Mucosa of rectum (tissue), 2 donors: ENCODE measurements around the gene FAM209B.
"Not testable (repeated sequence)": the region's sequence is repeated elsewhere in the genome, so short reads cannot be mapped to it uniquely, and the experiment has no call there.

ENCODE experiments used
- H3K27ac ChIP-seq, 2 donors: one replicate each; pipeline ENCODE4 v1.7.0; 2013; ENCODE audit warnings: inconsistent platforms in 2 of 2, low read depth in 2 of 2, low read length in 2 of 2
- H3K27me3 ChIP-seq, 2 donors: one replicate each; pipeline ENCODE4 v1.7.0; 2013; ENCODE audit warnings: low read length in 2 of 2; ENCODE audit not compliant: control insufficient read depth in 2 of 2, insufficient read depth in 2 of 2
- H3K36me3 ChIP-seq, 2 donors: one replicate each; pipeline ENCODE4 v1.7.0; 2013; ENCODE audit warnings: low read length in 2 of 2; ENCODE audit not compliant: control insufficient read depth in 2 of 2, insufficient read depth in 2 of 2
- H3K4me1 ChIP-seq, 2 donors: one replicate each; pipeline ENCODE4 v1.7.0; 2013; ENCODE audit warnings: low read length in 2 of 2, mild to moderate bottlenecking in 1 of 2; ENCODE audit not compliant: control insufficient read depth in 2 of 2, insufficient read depth in 2 of 2
- H3K4me3 ChIP-seq, 2 donors: one replicate each; pipeline ENCODE4 v1.7.0; 2013; ENCODE audit warnings: low read length in 2 of 2
- H3K9ac ChIP-seq, 2 donors: one replicate each; pipeline ENCODE4 v1.7.0; 2013; ENCODE audit warnings: low read length in 2 of 2, low read depth in 1 of 2, mild to moderate bottlenecking in 1 of 2
- H3K9me3 ChIP-seq, 2 donors: one replicate each; pipeline ENCODE4 v1.7.0; 2013; ENCODE audit warnings: low read length in 2 of 2; ENCODE audit not compliant: control insufficient read depth in 2 of 2
- donor health status: healthy.
- donor health status: Normal muscosa, but diverticular disease.

FAM209B gene

DNA sequence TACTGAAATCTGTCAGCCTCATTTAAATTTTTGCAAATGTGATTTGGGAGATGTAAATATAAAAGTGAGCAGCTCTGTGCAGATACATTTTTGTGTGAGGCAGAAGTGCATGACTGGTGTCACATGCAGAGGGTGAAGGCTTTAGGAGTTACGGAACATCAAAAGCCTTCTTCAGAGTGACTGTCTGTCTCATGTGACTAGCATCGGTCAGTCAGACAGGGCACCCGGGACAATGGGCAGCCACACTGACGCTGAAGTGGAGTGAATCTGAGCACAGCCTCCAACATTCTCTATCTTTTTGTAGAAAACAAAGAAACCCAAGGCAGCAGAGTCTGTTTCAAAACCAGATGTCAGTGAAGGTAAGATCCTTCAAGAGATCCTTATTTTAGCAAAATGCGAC is 16.4 kb upstream of the FAM209B start:
- H3K9me3 ChIP-seq, result peaks cover 7 to 8% of the 10 kb centered on the region in 2 donors
- H3K4me1 ChIP-seq, result no peaks in the 10 kb centered on the region
- no peaks in the 10 kb centered on the region for H3K27me3 ChIP-seq
- no peak overlapping the region for H3K4me3 ChIP-seq
- no peak overlapping the region for H3K9ac ChIP-seq
- peaks cover 52 to 66% of the 10 kb centered on the region in 2 donors for H3K36me3 ChIP-seq
- H3K27ac ChIP-seq, result no peak overlapping the region

GRCh38 chr20:56517211-56517610 is 15.8 kb upstream of the FAM209B start:
- Histone ChIP-seq H3K27me3 (no peaks in the 10 kb centered on the region), H3K9me3 (peaks cover 7 to 8% of the 10 kb centered on the region in 2 donors), H3K9ac (no peak overlapping the region), H3K4me1 (no peaks in the 10 kb centered on the region), H3K4me3 (no peak overlapping the region), H3K27ac (no peak overlapping the region), H3K36me3 (peaks cover 52 to 65% of the 10 kb centered on the region in 2 donors)

DNA sequence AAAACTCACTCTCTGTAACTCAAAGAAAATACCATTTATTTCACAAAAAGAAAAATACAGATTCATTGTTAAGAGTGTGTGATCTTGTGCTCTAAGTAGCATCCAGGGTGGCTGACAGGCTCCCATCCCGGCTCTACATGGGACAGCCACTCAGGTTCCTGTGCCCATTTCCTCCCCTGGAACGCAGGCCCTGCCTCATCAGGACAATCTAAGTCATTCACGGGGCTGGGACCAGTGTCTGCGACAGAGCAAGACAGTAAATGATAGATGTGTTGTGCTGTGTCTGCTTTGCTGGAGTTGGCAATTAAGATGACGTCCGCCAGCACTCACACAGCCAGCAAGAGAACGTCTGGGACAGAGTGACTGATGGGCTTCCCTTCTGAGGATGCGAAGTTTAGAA is 15.4 kb upstream of the FAM209B start:
- Histone ChIP-seq H3K9me3 (peaks cover 7 to 8% of the 10 kb centered on the region in 2 donors), H3K9ac (no peak overlapping the region), H3K27me3 (no peaks in the 10 kb centered on the region), H3K4me1 (no peaks in the 10 kb centered on the region), H3K27ac (no peak overlapping the region), H3K36me3 (peaks cover 49 to 63% of the 10 kb centered on the region in 2 donors), H3K4me3 (no peak overlapping the region)

GRCh38 chr20:56518126-56518525 is 14.9 kb upstream of the FAM209B start:
- Histone ChIP-seq H3K36me3 (peaks cover 44 to 58% of the 10 kb centered on the region in 2 donors), H3K4me1 (no peaks in the 10 kb centered on the region), H3K27me3 (no peaks in the 10 kb centered on the region)

DNA sequence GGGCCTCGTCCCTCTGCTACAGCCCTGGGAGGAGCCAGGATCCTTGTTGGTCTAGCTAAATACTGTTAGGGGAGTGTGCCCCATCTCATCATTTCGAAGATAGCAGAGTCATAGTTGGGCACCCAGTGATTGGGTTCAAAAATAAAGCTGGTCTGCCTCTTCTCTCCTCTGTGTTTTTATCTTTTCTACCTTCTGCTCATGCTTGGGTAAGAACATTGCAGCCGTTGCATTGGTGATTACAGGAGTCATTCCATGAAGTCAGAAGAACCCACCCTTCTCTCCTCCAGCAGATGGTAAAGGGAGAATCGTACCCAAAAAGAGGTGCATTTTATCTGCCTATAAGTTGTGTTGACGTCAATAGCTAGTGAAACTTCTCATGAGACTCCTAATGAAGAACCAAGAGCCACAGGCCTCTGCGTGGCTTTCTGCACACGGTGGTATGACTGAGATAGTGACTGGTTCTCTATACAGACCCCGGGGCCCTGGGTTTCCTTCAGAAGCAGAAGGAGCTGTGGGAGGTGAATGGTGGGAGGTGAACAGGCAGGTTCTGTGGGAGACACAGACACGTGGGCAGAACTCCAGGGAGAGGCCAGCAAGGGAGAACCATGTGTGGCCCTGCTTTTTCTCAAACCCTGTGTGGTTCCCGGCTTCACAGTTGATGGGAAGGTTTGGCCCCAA is 14.2 kb upstream of the FAM209B start:
- Histone ChIP-seq H3K27me3 (no peaks in the 10 kb centered on the region), H3K36me3 (peaks cover 37 to 51% of the 10 kb centered on the region in 2 donors), H3K9ac (no peak overlapping the region), H3K27ac (no peak overlapping the region), H3K9me3 (peaks cover 7 to 8% of the 10 kb centered on the region in 2 donors), H3K4me1 (no peaks in the 10 kb centered on the region), H3K4me3 (no peak overlapping the region)

More at GRCh38 chr20:56518126-56518525, 14.9 kb upstream of the FAM209B start:
- Histone ChIP-seq H3K4me3 (no peak overlapping the region), H3K9ac (no peak overlapping the region), H3K9me3 (peaks cover 7 to 8% of the 10 kb centered on the region in 2 donors), H3K27ac (no peak overlapping the region)

DNA sequence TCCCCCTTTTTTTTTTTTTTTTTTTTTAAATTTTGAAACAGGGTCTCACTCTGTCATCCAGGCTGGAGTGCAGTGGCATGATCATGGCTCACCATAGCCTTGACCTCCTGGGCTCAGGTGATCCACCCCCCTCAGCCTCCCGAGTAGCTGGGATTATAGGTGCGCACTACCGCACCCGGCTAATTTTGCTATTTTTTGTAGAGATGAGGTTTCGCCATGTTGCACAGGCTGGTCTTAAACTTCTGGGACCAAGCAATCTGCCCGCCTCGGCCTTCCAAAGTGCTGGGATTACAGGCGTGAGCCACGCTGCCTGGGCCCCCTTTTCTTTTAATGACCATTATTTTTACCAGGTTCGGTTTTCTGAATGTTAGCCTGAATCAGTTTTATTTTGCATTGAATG is 13.5 kb upstream of the FAM209B start:
- Histone ChIP-seq H3K9me3 (peaks cover 7 to 8% of the 10 kb centered on the region in 2 donors), H3K27ac (no peak overlapping the region), H3K4me3 (no peak overlapping the region), H3K36me3 (peaks cover 34 to 44% of the 10 kb centered on the region in 2 donors), H3K4me1 (no peaks in the 10 kb centered on the region), H3K27me3 (no peaks in the 10 kb centered on the region), H3K9ac (no peak overlapping the region)

DNA sequence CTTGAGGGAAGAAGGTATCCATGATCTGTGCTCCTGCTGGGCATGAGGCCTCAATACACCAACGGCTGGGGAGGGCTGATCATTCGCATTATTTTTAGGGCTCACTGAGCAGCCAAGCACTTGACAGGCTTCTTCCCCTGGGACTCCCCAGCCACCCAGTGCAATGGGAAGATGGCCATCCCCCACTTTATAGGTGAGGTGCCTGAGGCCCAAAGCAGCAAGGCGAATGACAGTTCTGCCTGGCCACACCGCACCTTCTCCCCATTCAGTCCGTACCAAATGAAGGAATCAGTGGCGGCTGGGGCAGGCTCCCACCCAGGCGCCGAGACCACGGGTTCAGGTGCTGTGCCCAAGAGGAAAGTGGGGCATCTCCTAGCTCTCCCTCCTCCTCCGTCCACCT is 12.9 kb upstream of the FAM209B start:
- Histone ChIP-seq H3K27me3 (no peaks in the 10 kb centered on the region), H3K27ac (no peak overlapping the region), H3K36me3 (peaks cover 34 to 42% of the 10 kb centered on the region in 2 donors), H3K4me3 (no peak overlapping the region), H3K4me1 (no peaks in the 10 kb centered on the region), H3K9me3 (peaks cover 7 to 8% of the 10 kb centered on the region in 2 donors), H3K9ac (no peak overlapping the region)

DNA sequence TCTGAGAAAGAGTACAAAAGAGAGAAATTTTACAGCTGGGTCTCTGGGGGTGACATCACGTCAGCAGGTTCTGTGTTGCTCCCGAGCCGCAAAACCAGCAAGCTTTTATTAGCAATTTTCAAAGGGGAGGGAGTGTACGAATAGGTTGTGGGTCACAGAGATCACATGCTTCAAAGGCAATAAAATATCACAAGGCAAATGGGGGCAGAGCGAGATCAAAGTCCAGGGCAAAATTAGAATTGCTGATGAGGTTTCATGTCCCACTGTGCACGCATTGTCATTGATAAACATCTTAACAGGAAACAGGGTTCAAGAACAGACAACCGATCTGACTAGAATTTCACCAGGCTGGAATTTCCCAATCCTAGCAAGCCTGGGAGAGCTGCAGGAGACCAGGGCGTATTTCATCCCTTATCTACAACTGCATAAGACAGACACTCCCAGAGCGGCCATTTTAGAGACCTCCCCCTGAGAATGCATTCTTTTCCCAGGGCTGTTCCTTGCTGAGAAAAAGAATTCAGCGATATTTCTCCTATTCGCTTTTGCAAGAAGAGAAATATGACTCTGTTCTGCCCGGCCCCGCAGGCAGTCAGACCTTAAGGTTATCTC is 12.2 kb upstream of the FAM209B start:
- H3K4me3 ChIP-seq, H3K27me3 ChIP-seq, H3K9me3 ChIP-seq, H3K9ac ChIP-seq, H3K27ac ChIP-seq, H3K4me1 ChIP-seq: not testable (repeated sequence)
- peaks cover 34 to 42% of the 10 kb centered on the region in 2 donors for H3K36me3 ChIP-seq

DNA sequence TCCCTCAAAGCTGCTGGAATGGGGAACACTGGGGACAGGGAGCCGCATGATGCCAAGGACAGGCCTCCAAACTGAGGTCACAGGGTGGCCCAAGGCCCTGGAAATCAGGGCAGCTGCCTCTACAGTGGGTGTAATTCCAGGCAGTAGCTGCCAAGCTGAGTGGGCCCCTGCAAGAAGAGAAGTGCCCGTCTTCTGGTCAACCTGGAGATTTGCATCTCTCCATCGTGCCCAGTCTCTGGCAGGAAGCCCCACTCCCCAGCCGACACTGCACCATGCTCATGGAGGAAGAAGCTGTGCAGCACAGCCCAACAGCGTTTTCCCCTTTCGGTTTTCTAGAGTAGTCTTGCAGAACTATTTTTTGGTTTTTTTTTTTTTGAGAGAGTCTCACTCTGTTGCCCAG is 10.7 kb upstream of the FAM209B start:
- Histone ChIP-seq H3K9ac (no peak overlapping the region), H3K4me1 (no peaks in the 10 kb centered on the region), H3K36me3 (peaks cover 26 to 32% of the 10 kb centered on the region in 2 donors), H3K27me3 (no peaks in the 10 kb centered on the region), H3K9me3 (peaks cover 7 to 8% of the 10 kb centered on the region in 2 donors), H3K4me3 (no peak overlapping the region), H3K27ac (no peak overlapping the region)

- H3K4me1 ChIP-seq, H3K9ac ChIP-seq, H3K4me3 ChIP-seq, H3K9me3 ChIP-seq, H3K27me3 ChIP-seq, H3K27ac ChIP-seq: not testable (repeated sequence)
- H3K36me3 ChIP-seq, result peaks cover 7 to 11% of the 10 kb centered on the region in 2 donors
These were observed 8.6 kb upstream of the FAM209B start, which contains the start of gene FAM209A for GRCh38 chr20:56524444-56524843. FAM209A (plus strand) TSS chr20:56524744; CDS start chr20:56524809, 65 bp downstream.
